Mucosa of stomach (tissue), 1 donor: ENCODE results near the gene TMEM178A.

ENCODE experiments used
- H3K27me3 ChIP-seq: one replicate; pipeline ENCODE4 v1.7.0; 2013; ENCODE audit warnings: mild to moderate bottlenecking, low read length; ENCODE audit not compliant: control insufficient read depth, insufficient read depth
- H3K36me3 ChIP-seq: one replicate; pipeline ENCODE4 v1.7.0; 2013; ENCODE audit warnings: low read length; ENCODE audit not compliant: control insufficient read depth, insufficient read depth
- H3K4me1 ChIP-seq: one replicate; pipeline ENCODE4 v1.7.0; 2013; ENCODE audit warnings: mild to moderate bottlenecking, low read length; ENCODE audit not compliant: control insufficient read depth, insufficient read depth
- H3K4me3 ChIP-seq: one replicate; pipeline ENCODE4 v1.7.0; 2013; ENCODE audit warnings: low read length
- H3K9ac ChIP-seq: one replicate; pipeline ENCODE4 v1.7.0; 2013; ENCODE audit warnings: mild to moderate bottlenecking, low read length, moderate library complexity
- H3K9me3 ChIP-seq: one replicate; pipeline ENCODE4 v1.7.0; 2013; ENCODE audit warnings: mild to moderate bottlenecking, low read length, moderate library complexity; ENCODE audit not compliant: control insufficient read depth
- donor health status: Pancreatic carcinoma.

Gene TMEM178A

GRCh38 chr2:39736640-39737039, 70.9 kb downstream of the TMEM178A start:
- Histone ChIP-seq H3K36me3 (peaks cover 6% of the 10 kb centered on the region), H3K4me1 (no peaks in the 10 kb centered on the region), H3K9me3 (no peaks in the 10 kb centered on the region), H3K4me3 (no peak overlapping the region), H3K27me3 (no peaks in the 10 kb centered on the region), H3K9ac (no peak overlapping the region)

GRCh38 chr2:39737661-39738060, 71.9 kb downstream of the TMEM178A start:
- peaks cover 6% of the 10 kb centered on the region for H3K36me3 ChIP-seq
- H3K9me3 ChIP-seq, result no peaks in the 10 kb centered on the region
- H3K4me1 ChIP-seq, result no peaks in the 10 kb centered on the region
- H3K9ac ChIP-seq, result no peak overlapping the region
- H3K27me3 ChIP-seq, result no peaks in the 10 kb centered on the region
- H3K4me3 ChIP-seq, result no peak overlapping the region

GRCh38 chr2:39738936-39739335, 73.2 kb downstream of the TMEM178A start:
- Histone ChIP-seq H3K9me3 (no peaks in the 10 kb centered on the region), H3K27me3 (no peaks in the 10 kb centered on the region), H3K9ac (no peak overlapping the region), H3K4me3 (no peak overlapping the region), H3K36me3 (peaks cover 6% of the 10 kb centered on the region), H3K4me1 (no peaks in the 10 kb centered on the region)

GRCh38 chr2:39739386-39739785, 73.7 kb downstream of the TMEM178A start:
- H3K9ac ChIP-seq, result no peak overlapping the region
- peaks cover 6% of the 10 kb centered on the region for H3K36me3 ChIP-seq
- no peaks in the 10 kb centered on the region for H3K27me3 ChIP-seq
- H3K9me3 ChIP-seq, result no peaks in the 10 kb centered on the region
- H3K4me1 ChIP-seq, result no peaks in the 10 kb centered on the region
- H3K4me3 ChIP-seq, result no peak overlapping the region

GRCh38 chr2:39741871-39742270, 76.2 kb downstream of the TMEM178A start:
- no peaks in the 10 kb centered on the region for H3K9me3 ChIP-seq
- H3K4me3 ChIP-seq, result no peak overlapping the region
- H3K9ac ChIP-seq, result no peak overlapping the region
- no peaks in the 10 kb centered on the region for H3K36me3 ChIP-seq
- no peaks in the 10 kb centered on the region for H3K27me3 ChIP-seq
- H3K4me1 ChIP-seq, result no peaks in the 10 kb centered on the region

GRCh38 chr2:39743269-39743776, 77.6 kb downstream of the TMEM178A start:
- no peak overlapping the region for H3K9ac ChIP-seq
- no peaks in the 10 kb centered on the region for H3K36me3 ChIP-seq

GRCh38 chr2:39755466-39755865, 89.7 kb downstream of the TMEM178A start:
- no peaks in the 10 kb centered on the region for H3K27me3 ChIP-seq
- no peaks in the 10 kb centered on the region for H3K9me3 ChIP-seq
- H3K4me3 ChIP-seq, result no peak overlapping the region
- H3K4me1 ChIP-seq, result no peaks in the 10 kb centered on the region
- no peak overlapping the region for H3K9ac ChIP-seq
- peaks cover 4% of the 10 kb centered on the region for H3K36me3 ChIP-seq

More at GRCh38 chr2:39743269-39743776, 77.6 kb downstream of the TMEM178A start:
- no peaks in the 10 kb centered on the region for H3K27me3 ChIP-seq
- H3K4me1 ChIP-seq, result no peaks in the 10 kb centered on the region
- no peak overlapping the region for H3K4me3 ChIP-seq
- no peaks in the 10 kb centered on the region for H3K9me3 ChIP-seq

- H3K4me3 ChIP-seq, result no peak overlapping the region
- no peak overlapping the region for H3K9ac ChIP-seq
- H3K9me3 ChIP-seq, result no peaks in the 10 kb centered on the region
- H3K36me3 ChIP-seq, result peaks cover 4% of the 10 kb centered on the region
- H3K4me1 ChIP-seq, result no peaks in the 10 kb centered on the region
- no peaks in the 10 kb centered on the region for H3K27me3 ChIP-seq
These were observed 91.4 kb downstream of the TMEM178A start for GRCh38 chr2:39757156-39757555.

GRCh38 chr2:39762448-39762847, 96.7 kb downstream of the TMEM178A start:
- Histone ChIP-seq H3K9ac (no peak overlapping the region), H3K36me3 (no peaks in the 10 kb centered on the region)

More at GRCh38 chr2:39762448-39762847, 96.7 kb downstream of the TMEM178A start:
- H3K4me3 ChIP-seq, result no peak overlapping the region
- no peaks in the 10 kb centered on the region for H3K9me3 ChIP-seq
- no peaks in the 10 kb centered on the region for H3K27me3 ChIP-seq
- H3K4me1 ChIP-seq, result no peaks in the 10 kb centered on the region
